GM18508 (cell line): ENCODE data around the gene CERKL.
A peak's percentile ranks its signal among the peaks of the same experiment; 100 is the strongest.

Experiments
- ATAC-seq: cut with Tn5 transposase; IDR thresholded peaks from one replicate; pipeline ENCODE4 v1.9.1; 2021; ENCODE audit warnings: moderate number of reproducible peaks; ENCODE audit not compliant: insufficient read depth, unreplicated experiment

CERKL gene

GRCh38 chr2:181679544-181679979 lies 22.7 kb upstream of the CERKL start:
- no peak for ATAC-seq

GRCh38 chr2:181678861-181679543 lies 22.1 kb upstream of the CERKL start:
- no peak for ATAC-seq

- ATAC-seq: no peak
These were observed 21.1 kb upstream of the CERKL start for GRCh38 chr2:181677912-181678586.

GRCh38 chr2:181675254-181675653 lies 18.3 kb upstream of the CERKL start:
- ATAC-seq: no peak

- ATAC-seq: no peak
These were observed 17.6 kb upstream of the CERKL start for GRCh38 chr2:181674461-181674860.

GRCh38 chr2:181673173-181673572 lies 16.3 kb upstream of the CERKL start:
- no peak for ATAC-seq

GRCh38 chr2:181672255-181673008 lies 15.5 kb upstream of the CERKL start:
- peak; percentile 74 for ATAC-seq

- ATAC-seq: no peak
These were observed 13.7 kb upstream of the CERKL start for GRCh38 chr2:181670632-181671031.

- no peak for ATAC-seq
These were observed 10.3 kb upstream of the CERKL start for GRCh38 chr2:181667234-181667633.

- ATAC-seq: no peak
These were observed 5.4 kb upstream of the CERKL start for GRCh38 chr2:181662287-181662686.

- ATAC-seq: no peak
These were observed 3.3 kb upstream of the CERKL start for GRCh38 chr2:181660181-181660580.

- ATAC-seq: no peak
These were observed 1.5 kb upstream of the CERKL start for GRCh38 chr2:181658444-181658843.

GRCh38 chr2:181657379-181657778 lies 474 bp upstream of the CERKL start:
- ATAC-seq: no peak

- ATAC-seq: no peak
These were observed 1.4 kb downstream of the CERKL start for GRCh38 chr2:181655519-181655918.

- ATAC-seq: no peak
These were observed 7.4 kb downstream of the CERKL start for GRCh38 chr2:181649436-181649979.

- ATAC-seq: no peak
These were observed 8.3 kb downstream of the CERKL start for GRCh38 chr2:181648478-181649155.

- peak; percentile 55 for ATAC-seq
These were observed 10.4 kb downstream of the CERKL start for GRCh38 chr2:181646415-181646987.

GRCh38 chr2:181643151-181643550 lies 13.8 kb downstream of the CERKL start:
- ATAC-seq: no peak

GRCh38 chr2:181642086-181642485 lies 14.8 kb downstream of the CERKL start:
- ATAC-seq: no peak

GRCh38 chr2:181639686-181640085 lies 17.2 kb downstream of the CERKL start:
- no peak for ATAC-seq
